Heart right ventricle (tissue), 16 donors: ENCODE measurements around the gene FBXO34. TPM values are rescaled to one million over a fixed set of nuclear protein-coding genes. Genes with fewer than 3 reads are reported as not detected.

Experiments used
- ATAC-seq, 8 donors: fragments of 200-7000 bp; cut with Tn5 transposase; one replicate each; pipeline ENCODE4 v1.9.1; 2020; ENCODE audit warnings: mild to moderate bottlenecking in 8 of 8, moderate library complexity in 8 of 8, moderate number of reproducible peaks in 1 of 8
- DNase-seq, 2 donors: peaks; one replicate each; pipeline ENCODE4 v3.0.0-alpha.2; 2020
- H3K27ac ChIP-seq, 10 donors: fragments of 200-600 bp; sonication (generic) in 2 of 10; one replicate each; pipeline versions ENCODE4 v1.5.0 to v1.8.0; 2020 to 2022; ENCODE audit warnings: mild to moderate bottlenecking in 3 of 10
- H3K27me3 ChIP-seq, 7 donors: fragments of 200-600 bp; one replicate each; pipeline ENCODE4 v1.8.0; 2021 to 2022; ENCODE audit warnings: mild to moderate bottlenecking in 2 of 7
- H3K36me3 ChIP-seq, 9 donors: fragments of 200-600 bp; sonication (generic) in 1 of 9; one replicate each; pipeline versions ENCODE4 v1.5.0 to v1.8.0; 2020 to 2022; ENCODE audit warnings: mild to moderate bottlenecking in 2 of 9
- H3K4me1 ChIP-seq, 9 donors: fragments of 200-600 bp; sonication (generic) in 1 of 9; one replicate each; pipeline versions ENCODE4 v1.5.0 to v1.8.0; 2020 to 2022; ENCODE audit warnings: mild to moderate bottlenecking in 4 of 9
- H3K4me3 ChIP-seq, 10 donors: fragments of 200-600 bp; sonication (generic) in 2 of 10; one replicate each; pipeline versions ENCODE4 v1.5.0 to v1.8.0; 2020 to 2022; ENCODE audit warnings: mild to moderate bottlenecking in 7 of 10, moderate library complexity in 2 of 10
- H3K9me3 ChIP-seq, 11 donors: fragments of 200-600 bp in 10 of 11; sonication (generic) in 2 of 11; one replicate each; pipeline versions ENCODE4 v1.5.0 to v1.8.0; 2013 to 2022; ENCODE audit warnings: mild to moderate bottlenecking in 2 of 11, control low read depth in 1 of 11, moderate library complexity in 1 of 11
- WGBS, 2 donors: extraction: QIAGEN DNeasy Blood & Tissue Kit; methylation state at CpG; one replicate each; pipeline ENCODE4 v1.1.7; 2013; ENCODE audit warnings: inconsistent platforms in 1 of 2; 5-methylcytosine and 5-hydroxymethylcytosine counted together
- intact Hi-C, 10 donors: fragments of 100-400 bp; cut with DNase I; formaldehyde crosslinking; loops; one replicate each; pipeline versions ENCODE4 v1.11.1 to v1.14.2; 2022
- polyA plus RNA-seq, 2 donors: library from polyadenylated mRNA; stranded (reverse); fragments of 200-250 nt; gene quantifications; one replicate each; pipeline ENCODE4 v1.2.3, GENCODE V29; 2013
- total RNA-seq, 10 donors: library from RNA; stranded (reverse); fragmentation: NEBNext Ultra II Directional in 3 of 10; extraction: Animal tissue kit (Norgen Biotek cat#: 25700) in 3 of 10; gene quantifications; one replicate each; pipeline versions ENCODE4 v1.2.1 to v1.2.4, GENCODE V29; 2021 to 2023
- TF ChIP-seq, protein P1 (sequence below), 9 donors: fragments of 200-600 bp; sonication (generic) in 2 of 9; IDR thresholded peaks; one replicate each; pipeline versions ENCODE4 v1.5.0 to v1.8.0; 2021 to 2022; ENCODE audit warnings: antibody characterized with exemption in 9 of 9, mild to moderate bottlenecking in 5 of 9, moderate library complexity in 1 of 9
- donor health status: Arrhythmogenic right ventricular cardiomyopathy.
- donor health status: ischemic (EF 13 %, LVEDD 7.1; RV severe dilation, severe dysfunction).
- donor health status: healthy with polysubstance abuse.
- donor health status: DM: no; HTN: yes; CAD: no.
- donor health status: DM: no; HTN: no; CAD: no.
- donor health status: ischemic (EF 25% LVEDD 6.9; RV normal size, moderate dysfunction).
- donor health status: ischemic (EF 25% LVEDD 5.7; RV mildly dilated, moderate dysfunction).
- donor health status: healthy.
- donor health status: DM: yes; HTN: yes; CAD: no.
- donor health status: Ischemic cardiomyopathy.
- donor health status: ischemic (EF 35%, LVEDD 5.7; RV mildly dilated, moderate dysfunction).
- donor health status: nonischemic (EF 11% LVEDD 7.7; RV severe dilation, severe dysfunction).
- donor health status: DM: yes; HTN: yes; CAD: no.
- donor health status: PGD.
- donor health status: ischemic (EF 29% LVEDD 5.4; RV normal size, mild dysfunction).
- donor health status: nonischemic (EF 23%, LVEDD 6.1; RV moderate dilation, normal function).

FBXO34 gene
- total and polyA plus RNA-seq, 12 donors: 8.9 to 26.2 (median 20.8) TPM

DNA sequence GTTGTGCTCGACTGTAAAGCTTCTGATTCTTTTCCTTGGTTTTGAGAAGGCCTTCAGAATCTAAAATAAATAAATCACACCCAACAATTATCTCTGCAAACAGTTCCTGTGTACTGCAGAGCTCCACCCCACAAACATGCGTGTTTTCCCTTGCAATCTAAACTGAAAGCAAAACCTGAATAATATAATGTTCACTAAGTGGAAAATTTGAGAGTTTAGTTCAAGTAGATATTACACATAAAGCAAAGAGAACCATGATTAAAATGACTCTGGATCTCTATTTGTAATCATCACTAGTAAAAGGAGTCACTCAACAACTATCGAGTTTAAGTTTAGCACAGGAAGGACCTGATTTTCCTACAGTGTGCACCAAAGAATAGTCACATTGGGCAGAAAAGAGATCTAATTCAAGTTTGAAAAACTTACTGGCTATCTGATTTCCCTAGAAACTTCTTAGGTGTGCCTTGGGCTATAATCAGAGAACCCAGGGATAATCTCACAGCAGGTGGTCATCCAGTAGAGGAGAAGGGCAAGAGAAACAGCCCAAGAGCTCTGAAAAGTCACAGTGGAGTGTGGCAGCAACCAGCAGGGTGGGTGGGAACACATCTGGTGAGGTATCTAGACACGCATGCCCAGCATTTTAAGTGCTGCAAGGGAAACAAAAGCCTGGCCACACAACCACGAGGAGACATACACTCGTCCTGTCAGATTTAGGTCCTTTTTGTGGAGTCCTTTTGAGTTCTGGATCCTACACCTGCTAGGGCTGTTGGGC, 115.0 kb downstream of the FBXO34 start:
- peak overlapping the region in 8 of 10 donors; percentile 1 to 79 (median 64) for H3K27ac ChIP-seq
- no peak for ATAC-seq
- no peaks in the 10 kb centered on the region for H3K9me3 ChIP-seq
- peaks cover 0 to 38% (median 15%) of the 10 kb centered on the region in 9 donors for H3K4me1 ChIP-seq
- TF ChIP-seq, protein P1, sequence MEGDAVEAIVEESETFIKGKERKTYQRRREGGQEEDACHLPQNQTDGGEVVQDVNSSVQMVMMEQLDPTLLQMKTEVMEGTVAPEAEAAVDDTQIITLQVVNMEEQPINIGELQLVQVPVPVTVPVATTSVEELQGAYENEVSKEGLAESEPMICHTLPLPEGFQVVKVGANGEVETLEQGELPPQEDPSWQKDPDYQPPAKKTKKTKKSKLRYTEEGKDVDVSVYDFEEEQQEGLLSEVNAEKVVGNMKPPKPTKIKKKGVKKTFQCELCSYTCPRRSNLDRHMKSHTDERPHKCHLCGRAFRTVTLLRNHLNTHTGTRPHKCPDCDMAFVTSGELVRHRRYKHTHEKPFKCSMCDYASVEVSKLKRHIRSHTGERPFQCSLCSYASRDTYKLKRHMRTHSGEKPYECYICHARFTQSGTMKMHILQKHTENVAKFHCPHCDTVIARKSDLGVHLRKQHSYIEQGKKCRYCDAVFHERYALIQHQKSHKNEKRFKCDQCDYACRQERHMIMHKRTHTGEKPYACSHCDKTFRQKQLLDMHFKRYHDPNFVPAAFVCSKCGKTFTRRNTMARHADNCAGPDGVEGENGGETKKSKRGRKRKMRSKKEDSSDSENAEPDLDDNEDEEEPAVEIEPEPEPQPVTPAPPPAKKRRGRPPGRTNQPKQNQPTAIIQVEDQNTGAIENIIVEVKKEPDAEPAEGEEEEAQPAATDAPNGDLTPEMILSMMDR (IDR thresholded peaks at IDR 0.05): no peak
- no peaks in the 10 kb centered on the region for H3K27me3 ChIP-seq
- 80 to 82% methylated on average over 6 of the region's 6 CpGs for WGBS, 2 donors
- peak overlapping the region in 1 of 10 donors; percentile 9 for H3K4me3 ChIP-seq
- peaks cover 0 to 98% (median 13%) of the 10 kb centered on the region in 9 donors for H3K36me3 ChIP-seq
- intact Hi-C loops: no loop called here
- DNase-seq: no peak

DNA sequence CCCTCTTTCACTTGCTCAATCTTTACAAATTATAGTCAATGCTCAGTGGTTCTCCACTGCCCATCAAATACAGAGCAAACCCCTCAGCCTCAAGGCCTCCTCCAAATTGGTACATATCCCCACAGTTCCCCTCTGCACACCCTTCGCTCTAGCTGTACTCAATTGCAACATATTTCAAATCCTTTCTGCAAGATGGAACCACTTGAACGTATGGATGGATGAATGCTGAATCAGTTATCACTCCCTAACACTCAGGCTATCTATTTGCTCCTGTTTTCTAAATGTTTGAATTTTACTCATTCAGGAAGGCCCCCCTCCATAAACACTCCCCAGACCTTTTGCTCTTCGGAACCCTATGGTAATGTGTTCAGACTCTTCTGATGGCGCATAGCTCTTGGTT, 115.9 kb downstream of the FBXO34 start:
- H3K27ac ChIP-seq: peak overlapping the region in 1 of 10 donors; percentile 79
- WGBS, 2 donors: 96% methylated on average over 4 of the region's 4 CpGs
- H3K36me3 ChIP-seq: peaks cover 0 to 92% (median 13%) of the 10 kb centered on the region in 9 donors
- H3K27me3 ChIP-seq: no peaks in the 10 kb centered on the region
- no peak overlapping the region for H3K4me3 ChIP-seq
- DNase-seq: no peak
- TF ChIP-seq, protein P1 (IDR thresholded peaks at IDR 0.05): no peak
- intact Hi-C loops: no loop called here
- H3K4me1 ChIP-seq: peaks cover 0 to 38% (median 14%) of the 10 kb centered on the region in 9 donors
- no peaks in the 10 kb centered on the region for H3K9me3 ChIP-seq
- no peak for ATAC-seq

DNA sequence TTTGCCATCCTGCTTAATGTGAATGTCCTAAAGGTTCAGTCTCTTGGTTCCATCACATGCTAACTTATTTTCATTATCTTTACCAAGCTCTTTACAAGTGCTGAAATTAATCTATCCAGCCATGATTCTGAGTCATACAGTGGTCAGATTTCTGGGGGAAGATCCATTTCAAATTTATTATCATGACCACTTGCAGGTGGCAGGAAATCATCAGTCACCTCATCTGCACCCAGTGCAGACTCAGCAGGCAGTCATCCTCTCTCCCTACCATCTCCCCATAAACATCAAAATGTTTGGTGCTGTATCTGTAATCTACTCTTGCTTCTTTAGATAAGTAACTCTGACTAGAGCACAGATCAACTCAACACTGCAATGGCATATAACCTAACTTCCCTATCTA, 116.9 kb downstream of the FBXO34 start:
- Histone ChIP-seq H3K27me3 (no peaks in the 10 kb centered on the region), H3K9me3 (no peaks in the 10 kb centered on the region), H3K4me3 (no peak overlapping the region), H3K36me3 (peaks cover 0 to 86% (median 12%) of the 10 kb centered on the region in 9 donors), H3K27ac (no peak overlapping the region), H3K4me1 (peaks cover 0 to 33% (median 9%) of the 10 kb centered on the region in 9 donors)
- TF ChIP-seq, protein P1 (IDR thresholded peaks at IDR 0.05): no peak
- intact Hi-C loops: no loop called here
- DNase-seq (no peak), ATAC-seq (no peak)

DNA sequence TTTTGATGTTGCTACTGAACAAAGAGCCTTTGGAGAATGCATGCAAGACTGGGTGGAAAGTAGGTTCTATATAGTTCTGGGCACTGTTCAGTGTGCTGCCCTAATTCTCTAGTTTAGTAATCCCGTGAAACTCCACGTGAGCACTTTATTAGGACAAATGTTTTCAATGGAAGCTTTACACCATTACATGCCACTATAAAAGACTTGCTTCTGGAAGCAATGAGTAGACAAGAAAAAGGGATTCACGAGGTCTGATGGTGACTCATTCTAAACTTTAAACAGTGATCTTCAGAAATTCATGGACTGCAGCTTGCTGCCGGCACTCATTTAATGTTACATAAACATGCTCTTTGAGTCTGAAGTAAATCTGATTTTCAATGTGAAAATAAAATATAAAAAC, 118.1 kb downstream of the FBXO34 start:
- no peaks in the 10 kb centered on the region for H3K9me3 ChIP-seq
- H3K27me3 ChIP-seq: no peaks in the 10 kb centered on the region
- WGBS, 2 donors: 93 to 98% methylated on average over 4 of the region's 4 CpGs
- TF ChIP-seq, protein P1 (IDR thresholded peaks at IDR 0.05): no peak
- peaks cover 0 to 21% (median 3%) of the 10 kb centered on the region in 9 donors for H3K4me1 ChIP-seq
- H3K4me3 ChIP-seq: no peak overlapping the region
- intact Hi-C loops: no loop called here
- DNase-seq: no peak
- H3K27ac ChIP-seq: no peak overlapping the region
- H3K36me3 ChIP-seq: peaks cover 0 to 86% (median 5%) of the 10 kb centered on the region in 9 donors
- no peak for ATAC-seq
